Smooth muscle cell (in vitro differentiated cells): ENCODE measurements around the gene MRPS22. TPM values are rescaled to one million over a fixed set of nuclear protein-coding genes. Genes with fewer than 3 reads are reported as not detected.
A peak's percentile ranks its signal among the peaks of the same experiment; 100 is the strongest.

Experiments used
- DNase-seq: peaks from one replicate; lab custom pipeline; 2025; ENCODE audit not compliant: unreplicated experiment; lab: John Stamatoyannopoulos, UW
- H2AFZ ChIP-seq: fragments of 200-600 bp; sonication (generic); 2 replicates; pipeline ENCODE4 v1.6.0; 2016; ENCODE audit warnings: antibody characterized with exemption, low read depth, mild to moderate bottlenecking
- H3F3A ChIP-seq: fragments of 200-600 bp; sonication (generic); 2 replicates; pipeline ENCODE4 v1.6.0; 2017; ENCODE audit warnings: antibody characterized with exemption, low read depth
- H3K27ac ChIP-seq: fragments of 200-600 bp; sonication (generic); 2 replicates; pipeline ENCODE4 v1.5.1; 2016; ENCODE audit warnings: low read depth, mild to moderate bottlenecking
- H3K27me3 ChIP-seq: fragments of 200-600 bp; sonication (generic); 2 replicates; pipeline ENCODE4 v1.6.1; 2016; ENCODE audit warnings: low read depth, mild to moderate bottlenecking
- H3K36me3 ChIP-seq: fragments of 200-600 bp; sonication (generic); 2 replicates; pipeline ENCODE4 v1.5.1; 2016; ENCODE audit warnings: low read depth
- H3K4me1 ChIP-seq: fragments of 200-600 bp; sonication (generic); 2 replicates; pipeline ENCODE4 v1.5.1; 2016; ENCODE audit warnings: low read depth
- H3K4me2 ChIP-seq: fragments of 200-600 bp; sonication (generic); 2 replicates; pipeline ENCODE4 v1.6.0; 2016; ENCODE audit warnings: mild to moderate bottlenecking
- H3K4me3 ChIP-seq: fragments of 200-600 bp; sonication (generic); 2 replicates; pipeline ENCODE4 v1.5.1; 2016; ENCODE audit warnings: mild to moderate bottlenecking
- H3K79me2 ChIP-seq: fragments of 200-600 bp; sonication (generic); 2 replicates; pipeline ENCODE4 v1.6.0; 2016; ENCODE audit warnings: low read depth, mild to moderate bottlenecking
- H3K9ac ChIP-seq: fragments of 200-600 bp; sonication (generic); 2 replicates; pipeline ENCODE4 v1.6.0; 2016; ENCODE audit warnings: low read depth
- H3K9me3 ChIP-seq: fragments of 200-600 bp; sonication (generic); replicated peaks from 2 replicates; pipeline ENCODE4 v1.5.1; 2016; ENCODE audit warnings: low read depth
- H4K20me1 ChIP-seq: fragments of 200-600 bp; sonication (generic); 2 replicates; pipeline ENCODE4 v1.6.0; 2016; ENCODE audit warnings: low read depth
- CTCF ChIP-seq: fragments of 200-600 bp; sonication (generic); IDR thresholded peaks from 2 replicates; pipeline ENCODE4 v1.5.1; 2017; ENCODE audit warnings: borderline replicate concordance, mild to moderate bottlenecking, antibody characterized with exemption; ENCODE audit not compliant: insufficient read depth, poor library complexity, severe bottlenecking
- WGBS: methylation state at CpG from one replicate; pipeline ENCODE4 v1.1.7; 2016; ENCODE audit warnings: low lambda C conversion rate; 5-methylcytosine and 5-hydroxymethylcytosine counted together
- polyA plus RNA-seq: library from polyadenylated mRNA; unstranded; fragments of >200 nt; fragmentation: Nextera tagmentation; extraction: Ambion mirVana; gene quantifications from 2 replicates; pipeline ENCODE4 v1.2.1, GENCODE V29; 2016
- total RNA-seq: library from RNA; depleted of rRNA; stranded (reverse); fragments of >200 nt; gene quantifications from 2 replicates; pipeline ENCODE4 v1.2.3, GENCODE V29; 2014

MRPS22 gene
- total and polyA plus RNA-seq, 2 experiments from 2014 or later: 70.5 to 96.0 TPM

- Histone ChIP-seq H3K36me3 (no peaks in the 10 kb centered on the region), H3K9ac (no peak overlapping the region), H3K27ac (no peak overlapping the region), H3K4me1 (peaks cover 2% of the 10 kb centered on the region), H2AFZ (no peak overlapping the region), H3F3A (peaks cover 11% of the 10 kb centered on the region), H3K4me2 (no peak overlapping the region), H3K79me2 (no peaks in the 10 kb centered on the region), H3K9me3 (no peaks in the 10 kb centered on the region), H4K20me1 (no peaks in the 10 kb centered on the region), H3K27me3 (no peaks in the 10 kb centered on the region), H3K4me3 (no peak overlapping the region)
- no peak for TF ChIP-seq CTCF
- WGBS: 78% methylated on average over 6 of the region's 6 CpGs
- DNase-seq: no peak
Observed at GRCh38 chr3:139297588-139298311, 46.1 kb upstream of the MRPS22 start.

- H3K4me2 ChIP-seq: peak overlapping the region; percentile 1
- no peaks in the 10 kb centered on the region for H4K20me1 ChIP-seq
- H3K9me3 ChIP-seq: no peaks in the 10 kb centered on the region
- peak overlapping the region; percentile 12 for H2AFZ ChIP-seq
- DNase-seq: no peak
- H3K4me1 ChIP-seq: peaks cover 6% of the 10 kb centered on the region
- H3K27ac ChIP-seq: peak overlapping the region; percentile 74
- H3K9ac ChIP-seq: peak overlapping the region; percentile 10
- no peak for TF ChIP-seq CTCF
- peaks cover 11% of the 10 kb centered on the region for H3F3A ChIP-seq
- WGBS: 42% methylated on average over 14 of the region's 14 CpGs
- no peak overlapping the region for H3K4me3 ChIP-seq
- H3K79me2 ChIP-seq: no peaks in the 10 kb centered on the region
- H3K27me3 ChIP-seq: no peaks in the 10 kb centered on the region
- no peaks in the 10 kb centered on the region for H3K36me3 ChIP-seq
Observed at GRCh38 chr3:139299261-139300132, 44.3 kb upstream of the MRPS22 start.

DNA sequence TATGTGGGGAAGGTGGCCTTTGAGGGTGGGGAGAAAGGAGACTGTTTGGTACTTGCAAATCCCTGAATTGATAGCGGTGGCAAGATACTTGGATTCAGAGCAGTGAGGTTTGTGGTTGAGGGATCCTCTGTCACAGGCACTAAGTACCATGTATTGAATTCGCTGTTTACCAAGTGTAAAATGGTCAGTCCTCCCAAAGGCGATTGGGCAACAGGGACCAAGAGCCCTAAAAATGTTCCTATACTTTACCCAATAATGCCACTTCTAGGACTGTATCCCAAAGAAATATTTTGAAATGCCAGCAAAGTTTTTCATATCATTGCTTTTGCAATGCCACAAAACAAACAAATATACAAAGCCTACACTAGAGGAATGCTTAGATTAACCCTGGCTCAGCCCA lies 43.4 kb upstream of the MRPS22 start:
- H3K9me3 ChIP-seq: no peaks in the 10 kb centered on the region
- H4K20me1 ChIP-seq: no peaks in the 10 kb centered on the region
- no peaks in the 10 kb centered on the region for H3K79me2 ChIP-seq
- H3F3A ChIP-seq: peaks cover 11% of the 10 kb centered on the region
- H3K27me3 ChIP-seq: no peaks in the 10 kb centered on the region
- H3K36me3 ChIP-seq: no peaks in the 10 kb centered on the region
- H3K9ac ChIP-seq: no peak overlapping the region
- no peak for TF ChIP-seq CTCF
- no peak for DNase-seq
- H3K27ac ChIP-seq: peak overlapping the region; percentile 74
- WGBS: 95% methylated on average over 3 of the region's 3 CpGs
- H2AFZ ChIP-seq: no peak overlapping the region
- H3K4me2 ChIP-seq: no peak overlapping the region
- H3K4me3 ChIP-seq: no peak overlapping the region
- peaks cover 6% of the 10 kb centered on the region for H3K4me1 ChIP-seq
